ENCODE data around the gene ABCG1. TPM values are rescaled to one million over a fixed set of nuclear protein-coding genes. Genes with fewer than 3 reads are reported as not detected.

ABCG1 gene
- total RNA-seq, 1 donor from 2014 or later, result 1.3 TPM

DNA sequence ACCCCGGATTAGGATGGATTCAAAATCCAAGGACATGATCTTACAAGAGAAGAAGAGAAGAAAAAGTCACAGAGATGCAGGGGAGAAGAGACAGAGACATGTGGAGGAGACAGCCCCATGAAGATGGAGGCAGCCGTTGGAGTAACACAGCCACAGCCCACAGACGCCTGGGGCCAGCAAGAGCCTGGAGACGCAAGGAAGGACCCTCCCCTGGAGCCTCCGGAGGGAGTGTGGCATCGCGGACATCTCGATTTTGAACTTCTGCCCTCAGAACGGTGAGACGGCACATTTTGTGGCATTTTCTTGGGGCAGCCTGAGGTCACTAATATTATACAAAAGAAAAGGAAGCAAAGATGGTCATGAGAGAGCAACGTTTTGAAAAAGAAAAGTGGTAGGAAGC is 28.8 kb downstream of the ABCG1 start:
- Mint-ChIP-seq H3K27ac (ENCODE audit: unreplicated experiment) (no peak overlapping the region), H3K9me3 (ENCODE audit: unreplicated experiment) (no peaks in the 10 kb centered on the region), H3K4me1 (ENCODE audit: low read depth, unreplicated experiment) (peaks cover 5% of the 10 kb centered on the region), H3K27me3 (ENCODE audit: low read depth, unreplicated experiment) (peaks cover 41% of the 10 kb centered on the region), H3K4me3 (ENCODE audit: unreplicated experiment) (no peak overlapping the region), H3K36me3 (ENCODE audit: low read depth, unreplicated experiment) (no peaks in the 10 kb centered on the region)
- FAIRE-seq (no peak), DNase-seq (ENCODE audit: low read depth) (no peak)
- H3K4me2 ChIP-seq (ENCODE audit: low read length), result no peak overlapping the region
- H3K36me3 ChIP-seq (ENCODE audit: insufficient read depth, low read length), result no peaks in the 10 kb centered on the region
- H4K20me1 ChIP-seq (ENCODE audit: insufficient read depth, low read length), result no peaks in the 10 kb centered on the region
- H2AFZ ChIP-seq (ENCODE audit: low read depth, low read length), result no peak overlapping the region
- no peak overlapping the region for H3K9ac ChIP-seq (ENCODE audit: low read length)
- H3K79me2 ChIP-seq (ENCODE audit: insufficient read depth, low read length), result no peaks in the 10 kb centered on the region
- TF ChIP-seq CTCF (IDR thresholded peaks at IDR 0.05; ENCODE audit: insufficient read depth, low read depth, low read length) (no peak), EZH2 (IDR thresholded peaks at IDR 0.05; ENCODE audit: insufficient read depth, low read length) (no peak)
- H3K9me3 ChIP-seq (ENCODE audit: insufficient read depth, low read depth, low read length), result no peaks in the 10 kb centered on the region
- H3K4me1 ChIP-seq (ENCODE audit: insufficient read depth, low read length), result no peaks in the 10 kb centered on the region
- H3K27me3 ChIP-seq (ENCODE audit: insufficient read depth, low read length), result peaks cover 6% of the 10 kb centered on the region
- no peak overlapping the region for H3K4me3 ChIP-seq (ENCODE audit: insufficient read depth, low read depth, low read length)
- H3K27ac ChIP-seq (ENCODE audit: low read depth, low read length), result no peak overlapping the region

DNA sequence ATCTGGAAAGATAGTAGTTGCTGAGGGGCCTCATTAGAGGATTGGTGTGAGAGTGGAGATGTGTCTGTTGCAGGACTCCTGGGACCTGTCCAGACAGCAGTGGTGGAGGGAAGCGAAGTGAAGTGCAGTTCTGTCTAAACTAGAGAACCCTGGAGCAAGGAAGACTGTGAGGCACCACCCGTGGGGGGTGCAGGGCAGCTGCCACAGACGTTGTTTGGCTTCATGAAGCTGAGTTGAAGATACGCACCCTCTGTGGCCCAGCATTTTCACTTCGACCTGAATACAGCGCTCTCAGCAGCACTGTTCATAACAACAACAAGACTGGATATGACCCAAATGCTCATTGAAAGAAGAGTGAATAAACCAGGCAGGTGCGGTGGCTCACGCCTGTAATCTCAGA is 29.3 kb downstream of the ABCG1 start:
- Histone ChIP-seq H3K4me1 (ENCODE audit: insufficient read depth, low read length) (no peaks in the 10 kb centered on the region), H4K20me1 (ENCODE audit: insufficient read depth, low read length) (no peaks in the 10 kb centered on the region), H3K27me3 (ENCODE audit: insufficient read depth, low read length) (peaks cover 9% of the 10 kb centered on the region), H2AFZ (ENCODE audit: low read depth, low read length) (no peak overlapping the region), H3K36me3 (ENCODE audit: insufficient read depth, low read length) (no peaks in the 10 kb centered on the region), H3K9ac (ENCODE audit: low read length) (no peak overlapping the region), H3K4me3 (ENCODE audit: insufficient read depth, low read depth, low read length) (no peak overlapping the region), H3K4me2 (ENCODE audit: low read length) (no peak overlapping the region), H3K9me3 (ENCODE audit: insufficient read depth, low read depth, low read length) (no peaks in the 10 kb centered on the region), H3K79me2 (ENCODE audit: insufficient read depth, low read length) (no peaks in the 10 kb centered on the region), H3K27ac (ENCODE audit: low read depth, low read length) (no peak overlapping the region)
- Mint-ChIP-seq H3K4me3 (ENCODE audit: unreplicated experiment) (no peak overlapping the region), H3K36me3 (ENCODE audit: low read depth, unreplicated experiment) (no peaks in the 10 kb centered on the region), H3K9me3 (ENCODE audit: unreplicated experiment) (no peaks in the 10 kb centered on the region), H3K27ac (ENCODE audit: unreplicated experiment) (no peak overlapping the region), H3K4me1 (ENCODE audit: low read depth, unreplicated experiment) (peaks cover 5% of the 10 kb centered on the region), H3K27me3 (ENCODE audit: low read depth, unreplicated experiment) (peaks cover 43% of the 10 kb centered on the region)
- DNase-seq (ENCODE audit: low read depth), result no peak
- TF ChIP-seq CTCF (IDR thresholded peaks at IDR 0.05; ENCODE audit: insufficient read depth, low read depth, low read length) (no peak), EZH2 (IDR thresholded peaks at IDR 0.05; ENCODE audit: insufficient read depth, low read length) (no peak)
- FAIRE-seq, result no peak

DNA sequence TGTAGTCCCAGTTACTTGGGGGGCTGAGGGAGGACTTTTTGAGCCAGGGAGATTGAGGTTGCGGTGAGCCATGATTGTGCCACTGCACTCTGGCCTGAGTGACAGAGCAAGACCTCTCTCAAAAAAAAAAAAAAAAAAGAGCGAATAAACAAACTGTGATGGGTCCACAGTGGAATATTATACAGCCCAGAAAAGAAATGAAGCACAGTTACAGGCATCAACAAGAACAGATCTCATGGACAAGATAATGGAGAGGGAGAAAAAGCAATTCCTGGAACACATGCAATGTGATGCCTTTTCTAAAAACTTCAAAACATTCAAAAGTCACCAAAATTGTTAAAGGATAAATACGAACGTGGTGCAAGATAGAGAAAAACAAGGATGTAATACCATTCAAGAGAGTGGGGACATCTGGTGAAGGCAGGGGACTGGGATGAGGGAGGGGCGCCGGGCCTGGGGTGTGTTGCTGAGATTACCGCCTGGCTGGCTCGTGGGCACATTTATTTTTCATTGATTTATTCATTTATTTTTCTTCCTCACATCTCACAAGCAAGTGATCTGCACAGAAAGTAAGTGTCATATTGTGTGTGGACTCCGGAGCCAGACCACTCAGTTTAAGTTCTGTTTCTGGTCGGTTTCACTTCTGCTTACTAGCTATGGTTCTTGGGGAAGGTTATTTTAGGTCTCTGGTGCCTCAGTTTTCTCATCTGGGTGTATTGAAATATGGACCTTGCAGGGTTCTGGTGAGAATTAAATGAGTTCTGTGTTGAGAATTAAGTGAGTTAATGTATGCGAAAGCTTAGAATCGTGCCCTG is 30.1 kb downstream of the ABCG1 start:
- Histone ChIP-seq H2AFZ (ENCODE audit: low read depth, low read length) (no peak overlapping the region), H3K27me3 (ENCODE audit: insufficient read depth, low read length) (peaks cover 9% of the 10 kb centered on the region), H4K20me1 (ENCODE audit: insufficient read depth, low read length) (no peaks in the 10 kb centered on the region), H3K79me2 (ENCODE audit: insufficient read depth, low read length) (no peaks in the 10 kb centered on the region), H3K9me3 (ENCODE audit: insufficient read depth, low read depth, low read length) (no peaks in the 10 kb centered on the region), H3K4me2 (ENCODE audit: low read length) (no peak overlapping the region), H3K4me1 (ENCODE audit: insufficient read depth, low read length) (no peaks in the 10 kb centered on the region), H3K36me3 (ENCODE audit: insufficient read depth, low read length) (no peaks in the 10 kb centered on the region), H3K9ac (ENCODE audit: low read length) (no peak overlapping the region), H3K27ac (ENCODE audit: low read depth, low read length) (no peak overlapping the region), H3K4me3 (ENCODE audit: insufficient read depth, low read depth, low read length) (no peak overlapping the region)
- no peak overlapping the region for H3K27ac Mint-ChIP-seq (ENCODE audit: unreplicated experiment)
- TF ChIP-seq EZH2 (IDR thresholded peaks at IDR 0.05; ENCODE audit: insufficient read depth, low read length) (no peak), CTCF (IDR thresholded peaks at IDR 0.05; ENCODE audit: insufficient read depth, low read depth, low read length) (no peak)
- H3K36me3 Mint-ChIP-seq (ENCODE audit: low read depth, unreplicated experiment), result no peaks in the 10 kb centered on the region
- no peaks in the 10 kb centered on the region for H3K9me3 Mint-ChIP-seq (ENCODE audit: unreplicated experiment)
- H3K4me1 Mint-ChIP-seq (ENCODE audit: low read depth, unreplicated experiment), result peaks cover 5% of the 10 kb centered on the region
- FAIRE-seq (no peak), DNase-seq (ENCODE audit: low read depth) (no peak)
- H3K4me3 Mint-ChIP-seq (ENCODE audit: unreplicated experiment), result no peak overlapping the region
- H3K27me3 Mint-ChIP-seq (ENCODE audit: low read depth, unreplicated experiment), result peaks cover 48% of the 10 kb centered on the region

Measured in astrocyte (in vitro differentiated cells and primary cell).